Thoracic aorta endothelial cell (primary cell): Measurements from ENCODE around the gene METTL18. TPM values are rescaled to one million over a fixed set of nuclear protein-coding genes. Genes with fewer than 3 reads are reported as not detected.

ENCODE experiments used
- total RNA-seq: library from RNA; depleted of rRNA; stranded (reverse); fragments of >200 nt; gene quantifications from 2 replicates; pipeline ENCODE4 v1.2.3, GENCODE V29; 2012

Gene METTL18
- total RNA-seq = 9.0 and 9.8 TPM in 2 replicates

DNA sequence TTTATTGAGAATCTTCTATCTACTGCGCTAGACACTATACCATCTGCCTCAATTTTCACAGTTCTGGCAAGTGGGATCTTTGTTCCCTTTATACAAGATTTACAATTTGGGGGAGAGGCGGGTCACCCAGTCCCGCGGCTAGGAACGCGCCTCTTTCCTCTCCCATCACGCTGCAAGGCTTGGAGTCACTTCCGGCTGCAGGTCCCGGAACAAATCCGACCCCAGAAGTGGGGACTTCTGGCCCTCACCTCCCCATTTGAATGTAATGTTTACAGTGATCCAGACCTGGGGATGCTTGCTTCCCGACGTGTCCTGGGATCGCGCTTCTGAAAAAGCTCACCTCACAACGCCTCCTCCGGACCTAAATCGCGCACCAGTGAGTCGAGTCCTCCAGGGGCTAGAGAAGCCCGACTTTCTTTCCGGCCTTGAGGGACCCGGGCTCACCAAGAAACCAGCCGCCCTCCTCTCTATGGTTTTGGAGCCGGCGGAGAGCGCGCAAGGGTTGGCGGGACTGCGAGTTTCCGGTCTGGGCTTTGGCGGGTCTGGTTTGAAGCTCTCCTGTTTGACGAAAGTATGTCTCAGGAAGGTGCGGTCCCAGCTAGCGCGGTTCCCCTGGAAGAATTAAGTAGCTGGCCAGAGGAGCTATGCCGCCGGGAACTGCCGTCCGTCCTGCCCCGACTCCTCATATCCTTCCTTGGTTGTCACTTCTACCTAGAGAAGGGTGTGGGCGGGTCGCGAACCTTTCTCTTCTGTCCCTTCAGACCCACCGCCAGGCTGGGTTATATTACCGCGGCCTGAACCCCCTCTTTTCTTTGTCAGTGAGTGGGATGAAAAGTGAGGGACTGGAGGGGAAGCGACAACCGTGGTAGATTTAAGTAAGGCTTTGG lies at the start of gene METTL18:
TSS of gene METTL18 (minus strand) at position 378 of the 887 bp plus-strand sequence. CDS start 1,212 bp downstream, outside the sequence.

Other genes with a start within 250 kb of the METTL18 start
- 0.27 and 0.36 TPM in 2 replicates for gene F5, start 208.4 kb downstream of the METTL18 start, total RNA-seq
- 2.8 and 4.8 TPM in 2 replicates for gene SELP, start 164.8 kb downstream of the METTL18 start, total RNA-seq
- 1.9 and 3.6 TPM in 2 replicates for gene SELL, start 83.3 kb downstream of the METTL18 start, total RNA-seq
- gene SELE, start 60.8 kb downstream of the METTL18 start, total RNA-seq = 0.57 and 2.7 TPM in 2 replicates
- 7.7 and 8.7 TPM in 2 replicates for gene SCYL3, start 99.0 kb upstream of the METTL18 start, total RNA-seq